ENCODE results near the gene TMA7B.

The TMA7B gene

DNA sequence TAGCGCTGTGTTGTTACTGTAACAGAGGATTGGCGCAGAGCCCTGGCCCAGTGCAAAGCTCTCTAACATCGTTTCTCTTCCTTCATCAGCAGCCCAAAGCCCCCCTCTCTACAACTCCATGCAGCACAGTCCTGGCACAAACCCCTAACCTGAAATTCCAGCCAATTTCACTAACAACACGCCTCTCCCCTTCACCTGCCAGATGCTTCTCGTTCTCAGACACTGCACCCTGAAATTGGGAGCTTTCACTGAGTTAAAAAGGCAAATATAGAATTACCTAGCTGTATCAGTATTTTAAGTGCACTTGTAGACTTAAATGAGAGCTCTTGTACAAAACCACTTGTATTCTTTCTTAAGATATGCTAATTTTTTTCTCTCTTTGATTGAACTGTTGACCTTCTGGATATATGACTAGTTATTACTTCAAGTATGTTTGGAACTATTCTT, 43.0 kb upstream of the TMA7B start:
- TF ChIP-seq ZFX (IDR thresholded peaks at IDR 0.05; ENCODE audit: borderline replicate concordance) (no peak), CTCF (IDR thresholded peaks at IDR 0.05) (no peak)
- no peak overlapping the region for H3K27ac ChIP-seq

DNA sequence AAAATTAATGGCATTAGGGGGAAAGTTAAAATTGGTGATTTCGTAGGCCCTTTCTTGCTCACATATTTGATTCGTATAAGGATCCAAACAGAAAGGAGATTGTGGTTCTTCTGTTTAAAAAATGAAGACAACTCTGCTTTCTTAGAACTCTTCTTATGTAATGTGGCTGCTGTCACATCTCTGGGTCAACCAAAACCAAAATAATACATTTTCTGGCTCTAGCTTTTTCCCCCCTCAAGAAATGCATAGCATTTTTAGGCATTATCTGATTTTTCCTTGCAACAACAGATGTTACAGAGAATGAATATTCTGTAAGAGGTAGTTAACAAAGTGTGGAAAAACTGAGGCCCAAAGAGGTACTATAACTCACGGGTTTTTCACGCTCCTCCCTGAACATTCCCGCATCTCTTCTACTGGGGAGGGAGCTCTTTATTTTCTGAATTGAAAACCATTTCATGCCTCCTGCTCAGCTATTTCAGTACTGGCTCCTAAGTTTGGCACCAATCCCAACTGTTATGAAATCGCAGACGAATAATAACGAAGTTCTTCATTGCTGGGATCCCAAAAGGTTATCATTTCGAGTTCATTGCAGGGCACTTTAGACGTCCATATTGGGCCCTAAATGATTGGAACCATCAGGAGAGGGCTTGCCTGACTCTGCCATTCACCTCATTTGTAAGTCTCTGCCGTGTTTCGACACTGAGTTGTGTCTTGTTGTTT, 42.3 kb upstream of the TMA7B start:
- no peak for TF ChIP-seq ZFX (IDR thresholded peaks at IDR 0.05; ENCODE audit: borderline replicate concordance)
- H3K27ac ChIP-seq = no peak overlapping the region

DNA sequence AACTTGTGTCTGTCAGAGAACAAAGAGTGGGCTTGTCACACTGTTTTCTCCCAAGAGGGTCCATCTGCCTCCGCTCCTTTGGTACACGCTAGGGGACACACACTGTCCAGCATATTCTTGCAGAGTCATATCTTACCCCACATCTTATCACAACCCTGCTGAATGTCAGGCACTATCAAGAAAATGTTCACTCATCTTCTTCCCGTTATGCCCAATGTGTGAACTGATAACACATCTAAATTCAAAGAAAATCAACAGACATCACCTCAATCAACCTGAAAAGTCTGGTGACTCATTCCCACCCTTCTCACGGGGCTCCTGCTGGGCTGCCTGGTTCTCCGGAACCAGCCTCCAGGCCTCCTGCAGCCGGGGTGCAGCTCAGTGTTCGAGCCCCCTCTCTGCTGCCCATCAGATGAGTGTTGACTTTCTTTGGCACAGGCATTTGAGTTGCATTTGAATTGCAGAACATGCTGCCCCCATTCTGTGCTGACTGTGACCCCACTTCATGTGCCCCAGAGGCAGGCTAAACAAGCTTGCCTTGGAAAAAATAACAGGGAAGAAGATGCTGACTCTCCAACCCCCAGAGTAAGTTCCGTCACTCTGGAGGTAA, 40.0 kb upstream of the TMA7B start:
- H3K27ac ChIP-seq = no peak overlapping the region
- TF ChIP-seq ZFX (IDR thresholded peaks at IDR 0.05; ENCODE audit: borderline replicate concordance) (no peak), CTCF (IDR thresholded peaks at IDR 0.05) (no peak)

- TF ChIP-seq ZFX (IDR thresholded peaks at IDR 0.05; ENCODE audit: borderline replicate concordance) (no peak), CTCF (IDR thresholded peaks at IDR 0.05) (no peak)
- no peak overlapping the region for H3K27ac ChIP-seq
Measured at GRCh38 chr22:39923696-39924095, 36.5 kb upstream of the TMA7B start.

DNA sequence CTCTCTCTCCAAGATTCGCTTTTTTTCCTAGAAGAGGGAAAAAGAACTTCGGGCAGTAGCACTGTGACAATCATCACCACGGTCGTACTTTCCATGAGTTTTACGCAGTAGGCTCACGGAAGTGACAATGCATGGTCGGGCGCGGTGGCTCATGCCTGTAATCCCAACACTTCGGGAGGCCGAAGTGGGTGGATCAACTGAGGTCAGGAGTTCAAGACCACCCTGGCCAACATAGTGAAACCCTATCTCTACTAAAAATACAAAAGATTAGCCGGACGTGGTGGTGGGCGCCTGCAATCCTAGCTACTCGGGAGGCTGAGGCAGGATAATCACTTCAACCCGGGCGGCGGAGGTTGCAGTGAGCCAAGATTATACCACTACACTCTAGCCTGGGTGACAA, 35.9 kb upstream of the TMA7B start:
- no peak for TF ChIP-seq CTCF (IDR thresholded peaks at IDR 0.05)
- TF ChIP-seq ZFX (IDR thresholded peaks at IDR 0.05; ENCODE audit: borderline replicate concordance) = no peak
- no peak overlapping the region for H3K27ac ChIP-seq

GRCh38 chr22:39925273-39925672, 34.9 kb upstream of the TMA7B start:
- H3K27ac ChIP-seq = no peak overlapping the region
- no peak for TF ChIP-seq CTCF (IDR thresholded peaks at IDR 0.05)
- TF ChIP-seq ZFX (IDR thresholded peaks at IDR 0.05; ENCODE audit: borderline replicate concordance) = no peak

GRCh38 chr22:39925909-39926679, 34.1 kb upstream of the TMA7B start:
- H3K27ac ChIP-seq = no peak overlapping the region
- TF ChIP-seq ZFX (IDR thresholded peaks at IDR 0.05; ENCODE audit: borderline replicate concordance) = no peak
- no peak for TF ChIP-seq CTCF (IDR thresholded peaks at IDR 0.05)
